Activated CD8-positive, alpha-beta memory T cell treated with anti-CD3 and anti-CD28 coated beads for 48 hours (primary cell): ENCODE data around the gene CAPN5.
"Not testable (repeated sequence)": the region's sequence is repeated elsewhere in the genome, so short reads cannot be mapped to it uniquely, and the experiment has no call there.

Source experiments
- DNase-seq, 3 experiments: peaks; one replicate each; pipeline ENCODE4 v3.0.0-alpha.2; 2020; ENCODE audit warnings: low read depth in 2 of 3, low spot score in 2 of 3

CAPN5 gene

DNA sequence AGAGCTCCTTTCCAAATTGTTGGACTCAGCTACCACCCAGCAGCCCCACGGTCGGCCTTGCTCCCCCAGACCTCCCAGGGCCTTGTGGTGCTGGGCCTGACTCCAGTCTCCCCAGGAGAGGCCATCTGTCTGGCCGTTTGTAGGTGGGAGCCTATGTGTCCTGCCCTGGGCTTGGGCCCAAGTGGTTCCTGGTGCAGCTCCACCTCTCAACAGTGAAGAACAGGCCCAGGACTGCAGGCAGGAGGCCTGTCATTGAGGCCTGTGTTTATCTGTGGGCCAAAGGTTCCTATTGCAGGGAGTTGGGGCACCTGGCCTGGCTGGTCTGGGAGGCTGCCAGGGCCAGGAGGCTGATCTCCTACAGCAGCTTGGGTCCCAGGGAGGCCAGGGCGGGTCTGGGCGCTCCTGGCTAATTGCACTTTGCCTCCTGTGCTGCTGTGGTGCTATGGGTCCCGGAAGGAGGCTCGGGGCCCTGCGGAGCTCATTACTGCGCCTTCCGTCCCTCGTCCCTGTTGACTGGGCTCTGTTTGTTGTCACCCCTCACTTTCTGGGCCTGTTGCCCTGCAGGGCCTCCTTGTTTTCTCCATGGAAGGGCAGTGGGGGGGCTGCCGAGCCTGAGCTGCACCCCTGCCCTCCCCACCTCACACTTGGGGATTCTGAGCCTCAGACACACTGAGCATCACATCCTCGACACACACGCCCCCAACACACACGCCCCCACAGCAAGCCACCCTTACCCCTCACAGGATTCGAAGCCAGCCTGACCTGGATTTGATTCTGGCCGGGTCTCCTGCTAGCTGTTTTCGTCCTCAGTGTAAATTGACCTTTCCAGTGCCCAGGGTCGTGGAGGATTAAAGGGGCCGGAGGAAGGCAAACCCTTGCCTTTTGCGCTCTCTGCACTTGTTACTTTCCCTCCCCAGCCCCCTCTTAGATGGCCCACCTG, 29.1 kb downstream of the CAPN5 start:
- no peak for DNase-seq

GRCh38 chr11:77096591-77097019, 29.8 kb downstream of the CAPN5 start:
- no peak for DNase-seq

GRCh38 chr11:77097180-77097579, 30.4 kb downstream of the CAPN5 start:
- DNase-seq = not testable (repeated sequence)

GRCh38 chr11:77100166-77101042, 33.6 kb downstream of the CAPN5 start:
- DNase-seq = no peak

GRCh38 chr11:77101043-77101537, 34.3 kb downstream of the CAPN5 start:
- DNase-seq = no peak

- no peak for DNase-seq
These were observed 35.8 kb downstream of the CAPN5 start, which contains the start of gene OMP for GRCh38 chr11:77102246-77103210. Gene OMP (plus strand): TSS chr11:77102840. CDS start chr11:77102840, 0 bp downstream.

- DNase-seq = no peak
These were observed 36.5 kb downstream of the CAPN5 start for GRCh38 chr11:77103319-77103718.

- DNase-seq = no peak
These were observed 38.0 kb downstream of the CAPN5 start for GRCh38 chr11:77104727-77105126.

GRCh38 chr11:77106321-77106720, 39.5 kb downstream of the CAPN5 start:
- no peak for DNase-seq

DNA sequence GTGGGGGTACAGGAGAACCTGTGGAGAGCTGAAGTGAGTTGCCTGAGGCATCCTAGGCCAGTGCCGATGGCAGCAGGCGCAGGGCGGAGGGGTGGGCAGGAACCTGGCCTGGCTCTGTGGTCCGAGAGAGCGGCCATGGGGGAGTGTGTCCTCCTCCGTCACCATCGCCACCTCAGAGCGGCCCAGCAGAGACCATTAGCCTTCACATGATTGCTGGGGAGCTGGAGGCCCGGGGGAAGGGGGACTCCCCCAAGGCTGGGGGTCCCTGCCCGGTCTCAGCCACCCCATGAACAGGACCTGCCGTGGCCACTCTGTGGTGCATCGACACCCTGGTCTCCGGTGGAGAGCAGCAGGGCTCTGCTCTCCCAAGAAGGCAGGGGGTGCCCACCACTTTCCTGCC, 40.0 kb downstream of the CAPN5 start:
- DNase-seq = no peak

GRCh38 chr11:77107950-77108349, 41.2 kb downstream of the CAPN5 start:
- DNase-seq = no peak

DNA sequence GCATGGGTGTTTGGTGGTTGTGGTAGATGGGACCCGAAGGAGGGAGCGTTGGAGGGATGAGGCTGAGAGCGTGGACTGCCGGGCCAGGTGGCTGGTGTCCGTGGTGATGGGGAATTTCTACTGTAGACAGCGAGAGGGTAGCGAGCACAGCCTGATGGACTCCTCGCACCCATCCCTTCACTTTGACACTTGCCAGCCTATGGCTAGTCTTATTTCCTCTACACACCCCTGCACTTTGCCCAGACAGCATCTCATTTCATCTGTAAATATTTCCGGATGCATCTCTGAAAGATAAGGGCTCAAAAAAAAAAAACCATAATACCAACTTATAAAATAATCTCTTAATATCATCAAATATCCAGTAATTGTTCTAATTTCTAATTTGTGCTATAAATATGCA, 41.7 kb downstream of the CAPN5 start:
- no peak for DNase-seq

- DNase-seq = no peak
These were observed 42.7 kb downstream of the CAPN5 start for GRCh38 chr11:77109236-77110019.

DNA sequence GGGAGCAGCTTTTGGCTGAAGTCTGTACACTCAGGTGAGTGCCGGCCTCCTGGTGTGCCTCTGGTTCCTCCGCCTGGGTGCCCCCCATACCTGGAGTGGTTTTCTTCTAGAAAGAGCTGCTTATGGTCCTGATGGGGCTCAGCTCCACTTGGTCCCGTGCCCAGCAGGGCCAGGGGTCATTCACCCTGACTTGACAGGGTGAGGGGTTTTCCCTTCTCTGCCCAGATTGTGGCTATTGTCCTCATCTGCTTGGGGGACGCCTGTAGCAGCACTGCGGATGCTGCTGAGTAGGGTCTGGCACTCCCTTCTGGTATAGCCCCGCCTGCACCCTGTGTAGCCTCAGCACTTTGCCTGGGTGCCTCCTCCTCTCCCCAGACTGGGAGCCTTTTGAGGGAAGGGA, 44.1 kb downstream of the CAPN5 start:
- no peak for DNase-seq

DNA sequence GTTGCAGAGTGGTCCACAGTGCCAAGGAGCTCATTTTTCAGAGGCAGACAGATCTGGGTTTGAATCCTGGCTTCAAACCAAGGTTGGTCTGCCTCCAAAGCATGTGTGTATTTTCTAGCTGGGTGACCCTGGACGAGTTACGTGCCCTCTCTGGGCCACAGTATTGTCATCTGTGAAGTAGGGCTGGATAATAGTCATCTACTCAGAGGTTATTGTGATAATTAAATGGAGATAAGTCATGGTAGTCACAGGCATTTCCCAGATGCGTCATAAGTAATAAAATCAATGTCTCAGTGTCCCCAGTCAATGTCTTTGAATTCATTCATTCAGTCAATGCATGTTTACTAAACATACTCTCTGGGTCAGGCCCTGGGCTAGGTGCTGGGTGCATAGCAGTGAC, 44.5 kb downstream of the CAPN5 start:
- no peak for DNase-seq

DNA sequence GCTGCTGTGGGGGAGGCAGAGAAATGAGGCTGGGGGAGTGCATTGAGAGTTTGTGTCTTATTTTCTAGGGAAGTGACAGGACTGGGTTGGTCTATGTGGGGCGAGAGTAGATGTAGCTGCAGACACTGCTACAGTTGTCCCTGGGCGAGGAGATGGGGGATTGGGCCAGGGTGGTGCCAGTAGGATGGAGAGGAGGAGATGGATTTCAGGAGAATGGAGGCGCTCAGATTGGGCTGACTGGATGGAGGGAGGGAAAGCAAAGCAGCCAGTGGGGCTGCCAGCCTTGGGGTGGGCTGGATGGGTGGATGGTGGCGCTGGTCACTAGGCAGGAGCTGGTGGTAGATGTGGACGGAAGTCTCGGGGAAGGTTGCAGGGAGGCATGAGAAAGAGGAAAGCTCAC, 45.2 kb downstream of the CAPN5 start:
- no peak for DNase-seq

DNA sequence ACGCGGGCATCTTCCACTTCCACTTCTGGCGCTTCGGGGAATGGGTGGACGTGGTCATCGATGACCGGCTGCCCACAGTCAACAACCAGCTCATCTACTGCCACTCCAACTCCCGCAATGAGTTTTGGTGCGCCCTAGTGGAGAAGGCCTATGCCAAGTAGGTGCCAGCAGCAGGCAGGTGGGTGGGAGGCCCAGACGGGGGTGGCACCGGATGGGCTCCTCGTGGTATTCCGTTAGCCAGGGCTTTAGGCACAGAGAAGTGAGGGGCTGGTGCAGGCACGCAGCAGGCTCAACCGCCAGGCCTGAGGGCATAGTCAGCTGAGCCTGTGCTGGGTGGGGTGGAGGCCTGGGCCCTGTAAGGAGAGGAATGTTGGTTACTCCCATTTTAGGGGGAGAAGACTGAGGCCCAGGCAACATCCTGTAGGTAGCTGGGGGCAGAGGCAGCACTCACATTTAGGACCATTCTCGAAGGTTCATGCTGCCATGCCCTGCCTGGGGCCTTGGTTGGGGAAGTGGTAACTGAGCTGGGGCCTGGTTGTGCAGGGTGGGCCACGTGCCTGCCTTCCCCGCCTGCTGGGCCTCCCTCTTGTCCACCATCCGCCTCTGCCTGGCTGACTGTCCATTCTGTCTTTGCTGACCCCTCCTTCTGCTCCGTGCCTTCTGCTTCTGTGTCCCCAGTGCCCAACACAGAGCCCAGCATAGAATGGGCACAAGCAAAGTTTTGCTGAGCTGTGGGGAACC, 46.0 kb downstream of the CAPN5 start:
- no peak for DNase-seq

GRCh38 chr11:77113382-77114088, 46.8 kb downstream of the CAPN5 start:
- DNase-seq = no peak
